ENCODE results near the gene ZDHHC1. TPM values are rescaled to one million over a fixed set of nuclear protein-coding genes. Genes with fewer than 3 reads are reported as not detected.

The ZDHHC1 gene
- total and polyA plus RNA-seq, 2 of the 13 experiments (the other 11 are each of a cell fraction or from before 2014, with no cell fraction given), result 0.51 to 1.1 TPM

DNA sequence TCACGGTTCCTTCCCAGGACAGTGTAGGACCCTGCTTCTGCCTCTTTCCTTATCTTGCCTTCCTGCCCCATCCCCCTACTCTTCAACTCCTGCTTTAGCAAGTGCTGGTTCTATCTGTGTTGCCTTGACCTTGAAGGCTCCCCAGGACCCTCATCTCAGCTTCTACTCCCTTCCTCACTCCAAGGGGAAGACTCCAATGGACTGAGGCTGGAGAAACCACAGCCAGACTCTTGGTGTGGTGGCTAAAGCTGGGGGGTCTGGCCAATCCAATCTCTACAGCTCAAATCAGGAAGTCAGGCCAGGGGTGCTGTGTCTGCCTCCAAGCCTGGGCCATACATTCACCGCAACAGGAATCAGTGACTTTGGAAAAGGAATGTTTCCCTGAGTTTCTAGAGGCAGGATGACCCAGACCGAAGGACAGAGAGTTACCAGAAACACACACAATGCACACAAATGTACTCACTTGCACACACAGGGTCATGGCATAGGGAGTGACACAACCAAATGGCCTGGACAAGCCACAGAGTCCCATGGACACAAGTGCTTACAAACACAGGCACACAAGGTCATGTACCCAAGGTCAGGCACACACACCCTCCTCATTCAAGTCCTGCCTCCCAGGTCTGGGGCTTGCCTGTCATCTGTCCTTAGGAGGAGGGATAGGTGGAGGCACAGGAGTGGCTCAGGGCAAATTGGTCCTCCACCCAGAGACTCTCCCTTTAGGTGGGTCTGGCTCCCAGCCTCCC lies 12.9 kb upstream of the ZDHHC1 start (continued):
- TF ChIP-seq FOXA3 (CRISPR knock-in tag; IDR thresholded peaks at IDR 0.05), result peak; percentile 59
- TF ChIP-seq THAP8 (CRISPR knock-in tag; IDR thresholded peaks at IDR 0.05; ENCODE audit: borderline replicate concordance), result no peak
- no peak for TF ChIP-seq ZNF296 (CRISPR knock-in tag; conservative IDR thresholded peaks at IDR 0.05)
- TF ChIP-seq SP140L (CRISPR knock-in tag; IDR thresholded peaks at IDR 0.05; ENCODE audit: borderline replicate concordance), result no peak
- no peak for TF ChIP-seq SRSF9 (IDR thresholded peaks at IDR 0.05; ENCODE audit: borderline replicate concordance, insufficient read depth, low read depth, low read length, poor library complexity, severe bottlenecking)
- no peak for TF ChIP-seq MATR3 (CRISPR knock-in tag; IDR thresholded peaks at IDR 0.05)
- no peak for TF ChIP-seq ZBTB33 (CRISPR knock-in tag; IDR thresholded peaks at IDR 0.05)
- no peak for TF ChIP-seq ZUFSP (CRISPR knock-in tag; IDR thresholded peaks at IDR 0.05; ENCODE audit: borderline replicate concordance)
- TF ChIP-seq ZBTB1 (CRISPR knock-in tag; IDR thresholded peaks at IDR 0.05; ENCODE audit: borderline replicate concordance), result no peak
- peak; percentile 60 for TF ChIP-seq HIC2 (CRISPR knock-in tag; IDR thresholded peaks at IDR 0.05; ENCODE audit: low read depth)
- no peak for TF ChIP-seq ZNF34 (CRISPR knock-in tag; IDR thresholded peaks at IDR 0.05; ENCODE audit: borderline replicate concordance)
- TF ChIP-seq AKNA (CRISPR knock-in tag; IDR thresholded peaks at IDR 0.05; ENCODE audit: borderline replicate concordance), result no peak
- no peak for TF ChIP-seq ZNF790 (CRISPR knock-in tag; IDR thresholded peaks at IDR 0.05; ENCODE audit: borderline replicate concordance)
- TF ChIP-seq ZNF83 (CRISPR knock-in tag; IDR thresholded peaks at IDR 0.05; ENCODE audit: borderline replicate concordance), result no peak
- no peak for TF ChIP-seq PCBP2 (optimal IDR thresholded peaks at IDR 0.05; ENCODE audit: low read depth, low read length, poor library complexity, severe bottlenecking)

Measured in HepG2 (cell line).